ENCODE measurements around the gene TPST2.

Gene TPST2

GRCh38 chr22:26610072-26610958, 20.4 kb upstream of the TPST2 start:
- no peak for DNase-seq

GRCh38 chr22:26609287-26609686, 19.4 kb upstream of the TPST2 start:
- DNase-seq, result no peak

GRCh38 chr22:26608129-26608528, 18.2 kb upstream of the TPST2 start:
- no peak for DNase-seq

DNA sequence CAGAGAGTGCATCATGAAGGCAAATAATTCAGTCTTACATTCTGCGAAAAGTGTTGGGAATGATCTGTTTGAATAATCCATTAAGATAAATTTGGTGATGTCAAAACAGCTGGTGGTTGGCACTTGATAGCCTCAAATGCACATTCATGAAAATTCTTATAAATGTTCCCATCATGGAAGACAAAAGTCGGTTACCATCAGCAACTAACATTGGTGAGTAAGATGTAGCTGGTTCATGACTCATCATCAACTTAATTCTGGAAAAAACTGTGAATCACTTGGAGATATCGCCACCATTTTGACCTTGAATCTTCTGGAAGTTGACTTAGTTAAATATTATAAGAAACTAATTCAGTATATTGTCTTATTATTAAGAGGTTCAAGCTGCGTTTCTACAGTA, 16.7 kb upstream of the TPST2 start:
- DNase-seq, result peak in 1 of 2 donors; percentile 18

DNA sequence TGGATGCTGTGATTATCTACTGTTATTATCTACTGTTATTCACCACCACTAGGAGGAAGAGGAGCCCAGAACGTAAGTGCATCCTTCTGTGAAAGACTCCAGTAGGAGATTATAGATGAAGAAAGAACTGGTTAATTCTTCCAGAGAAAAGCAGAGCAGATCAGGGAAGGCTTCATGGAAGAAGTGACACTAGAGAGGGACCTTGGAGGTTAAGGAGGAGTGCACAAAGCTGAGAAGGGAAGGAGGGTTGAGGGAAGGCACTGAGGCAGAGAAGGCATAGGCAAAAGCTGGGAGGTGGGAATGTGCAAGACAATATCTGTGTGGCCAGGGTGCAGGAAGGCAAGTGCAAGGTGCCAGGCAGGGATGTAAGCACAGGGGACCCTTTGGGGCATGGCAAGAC, 14.4 kb upstream of the TPST2 start:
- no peak for DNase-seq

- DNase-seq, result no peak
Measured at GRCh38 chr22:26602127-26602526, 12.2 kb upstream of the TPST2 start.

DNA sequence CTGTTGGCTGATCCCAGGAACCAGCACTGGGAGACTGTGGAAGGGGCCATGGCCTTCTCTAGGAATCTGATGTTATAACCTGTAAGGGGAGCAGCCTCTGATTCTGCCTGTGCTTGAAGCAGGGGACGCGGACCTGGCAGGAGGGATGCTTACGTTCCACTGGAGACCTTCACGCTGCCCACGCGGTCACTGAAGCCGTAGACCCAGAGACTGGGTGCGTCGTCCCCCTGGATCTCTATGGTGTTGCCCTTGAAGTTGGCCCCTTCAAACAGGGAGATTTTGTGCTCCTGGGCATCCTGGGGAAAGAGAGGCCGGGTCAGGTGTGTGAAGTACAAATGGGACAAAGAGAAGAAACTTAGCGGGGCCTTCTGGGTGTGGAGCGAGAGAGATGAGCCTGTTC, 11.8 kb upstream of the TPST2 start:
- no peak for DNase-seq

DNA sequence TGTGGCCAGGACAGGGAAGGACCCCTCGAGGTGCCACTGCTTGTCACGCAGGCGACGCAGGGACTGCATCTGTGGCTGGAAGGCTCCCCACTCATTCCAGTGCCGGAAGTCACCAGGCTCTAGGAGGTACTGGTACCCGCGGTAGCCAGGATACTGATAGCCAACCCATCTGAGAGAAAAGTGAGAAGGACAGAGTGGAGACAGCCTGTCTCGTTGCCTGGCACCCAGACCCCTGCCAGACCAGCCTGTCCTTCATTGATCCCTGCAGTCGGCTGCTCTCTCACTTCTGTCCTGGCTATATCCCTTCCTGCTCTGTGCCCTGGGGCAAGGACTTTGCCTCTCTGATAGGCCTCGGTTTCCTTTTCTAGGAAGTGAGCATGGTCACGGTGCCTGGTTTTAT, 9.6 kb upstream of the TPST2 start:
- no peak for DNase-seq

DNA sequence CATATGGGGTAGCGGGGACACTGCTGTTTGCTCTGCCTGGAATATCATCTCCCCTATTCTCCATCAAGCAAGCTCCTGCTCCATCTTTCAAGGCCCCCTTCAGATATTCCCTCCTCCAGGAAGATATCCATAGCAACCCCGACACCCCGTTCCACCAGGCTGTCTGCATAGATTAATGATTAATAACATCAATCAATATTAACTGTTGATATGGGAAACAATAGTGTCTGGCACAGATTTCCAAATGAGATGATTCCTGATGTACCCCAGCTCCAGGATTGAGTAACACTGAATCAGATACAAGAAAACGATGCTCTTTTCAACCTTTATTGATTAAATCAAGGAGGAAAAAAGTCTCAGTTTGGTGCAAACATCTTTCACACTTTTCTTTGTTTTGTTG, 7.5 kb upstream of the TPST2 start:
- DNase-seq, result no peak

GRCh38 chr22:26597026-26597425, 7.1 kb upstream of the TPST2 start:
- DNase-seq, result no peak

DNA sequence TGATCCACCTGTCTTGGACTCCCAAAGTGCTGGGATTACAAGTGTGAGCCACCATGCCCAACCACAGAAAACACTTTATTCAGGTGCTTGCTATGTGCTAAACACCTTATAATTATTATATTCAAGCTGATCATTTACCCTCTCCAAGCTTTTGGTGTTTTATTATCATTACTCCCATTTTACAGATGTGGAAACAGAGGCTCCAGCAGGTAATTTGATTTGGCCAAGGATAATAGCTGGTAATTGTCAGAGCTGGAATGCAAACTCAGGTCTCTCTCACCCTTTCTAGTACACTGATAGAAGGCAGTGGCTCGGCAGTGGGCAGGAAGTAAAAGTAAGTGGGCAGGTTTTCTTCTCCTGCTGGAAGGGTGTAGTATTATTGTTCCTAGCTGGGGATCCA, 3.8 kb upstream of the TPST2 start:
- DNase-seq, result no peak

GRCh38 chr22:26592421-26592891, 2.5 kb upstream of the TPST2 start:
- peak in 1 of 2 donors; percentile 17 for DNase-seq

- peak; percentile 23 for DNase-seq
Measured at GRCh38 chr22:26589367-26589844, 526 bp downstream of the TPST2 start.

DNA sequence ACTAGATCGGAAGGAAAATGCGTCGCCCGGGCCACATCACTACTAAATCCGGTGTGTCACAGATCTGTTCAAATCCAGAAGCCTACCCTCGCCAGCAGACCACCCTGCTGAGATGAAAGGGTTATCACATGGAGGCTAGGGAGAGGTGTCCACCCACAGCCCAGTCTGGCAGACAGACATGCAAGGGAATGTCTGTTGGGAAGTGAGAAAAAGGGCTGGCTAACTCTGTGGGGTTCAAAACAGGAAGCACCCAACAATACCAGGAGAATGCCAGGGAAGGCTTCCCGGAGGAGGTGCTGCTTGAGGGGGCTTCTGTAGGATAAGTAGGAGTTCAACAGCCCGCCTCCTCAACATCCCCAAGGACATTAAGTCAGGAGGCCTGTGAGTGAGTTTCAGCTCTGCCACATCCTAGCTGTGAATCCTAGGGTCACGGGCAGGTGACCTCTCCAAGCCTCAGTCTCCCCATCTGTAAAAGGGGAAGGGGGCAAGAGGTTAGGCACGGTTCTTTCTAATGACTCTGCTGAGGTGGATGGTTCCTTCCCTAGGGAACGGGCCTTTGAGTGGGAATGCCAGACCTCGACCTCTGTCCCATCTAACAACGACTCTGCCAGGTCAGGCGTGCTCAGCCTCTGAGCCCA, 1.1 kb downstream of the TPST2 start:
- peak; percentile 23 to 25 for DNase-seq

GRCh38 chr22:26587991-26588613, 1.8 kb downstream of the TPST2 start:
- peak; percentile 58 to 63 for DNase-seq

DNA sequence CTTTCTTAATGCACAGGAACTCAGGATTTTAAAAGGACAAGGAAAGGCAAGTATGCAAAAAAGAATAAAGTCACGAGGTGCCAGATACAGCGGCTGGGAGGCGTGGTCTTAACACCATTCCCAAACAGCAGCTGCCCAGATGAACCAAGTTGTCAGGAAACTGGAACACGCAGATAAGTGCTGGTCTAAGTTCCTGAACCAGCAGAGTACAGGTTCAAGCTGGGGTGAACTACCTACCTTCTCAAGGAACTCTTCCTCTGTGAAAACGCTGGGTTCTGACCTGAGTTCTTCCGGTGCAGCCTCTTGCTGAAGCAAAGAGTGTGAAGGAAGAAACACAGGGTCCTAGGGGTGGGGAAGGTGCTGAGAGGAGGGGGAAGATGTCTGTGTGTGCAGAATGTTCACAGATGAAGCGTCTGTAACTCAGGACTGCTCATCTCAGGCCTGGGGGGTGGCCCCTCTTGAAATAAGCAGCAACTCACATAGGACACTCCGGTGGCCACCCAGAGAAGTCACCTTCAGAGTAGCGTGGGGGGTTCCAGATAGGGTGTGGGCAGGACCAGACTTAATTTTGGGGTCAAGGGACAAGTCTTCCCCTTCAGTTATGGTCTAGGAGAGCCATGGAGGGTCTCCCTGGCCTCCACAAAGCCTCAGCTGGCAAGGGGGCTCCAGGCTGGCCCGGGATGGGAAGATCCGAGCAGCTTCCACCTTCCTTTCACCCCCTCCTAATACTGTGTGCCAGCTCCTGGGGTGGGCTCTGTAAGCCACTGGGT, 3.2 kb downstream of the TPST2 start:
- DNase-seq, result no peak

- no peak for DNase-seq
Measured at GRCh38 chr22:26585104-26585790, 4.7 kb downstream of the TPST2 start.

- no peak for DNase-seq
Measured at GRCh38 chr22:26584010-26584409, 5.9 kb downstream of the TPST2 start.

DNA sequence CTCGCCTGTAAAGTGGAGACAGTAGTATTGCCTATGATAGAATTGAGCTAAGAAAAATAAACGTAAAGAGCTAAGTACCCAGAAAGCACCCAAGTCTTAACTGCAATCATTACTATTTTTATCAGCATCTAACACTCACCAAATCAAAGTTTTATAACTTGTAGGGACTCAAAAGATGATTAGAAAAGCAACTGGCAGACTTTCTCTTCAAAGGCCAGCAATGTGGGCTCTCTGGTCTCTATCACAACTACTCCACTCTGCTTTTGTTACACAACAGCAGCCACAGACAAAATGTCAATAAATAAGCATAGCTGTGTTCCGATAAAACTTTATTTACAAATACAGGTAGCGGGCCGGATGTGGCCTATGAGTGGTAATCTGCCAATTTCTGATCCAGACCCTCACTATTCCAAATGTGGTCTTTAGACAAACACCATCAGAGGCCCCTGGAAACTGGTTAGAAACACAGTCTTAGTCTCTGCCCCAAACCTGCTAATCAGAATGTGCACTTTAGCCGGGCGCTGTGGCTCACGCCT, 8.2 kb downstream of the TPST2 start:
- no peak for DNase-seq

- DNase-seq, result no peak
Measured at GRCh38 chr22:26581026-26581425, 8.9 kb downstream of the TPST2 start.

GRCh38 chr22:26580240-26580962, 9.5 kb downstream of the TPST2 start:
- no peak for DNase-seq
